Coronary artery (tissue), 2 donors: ENCODE data around the gene ABCG4.
"Not testable (repeated sequence)": the region's sequence is repeated elsewhere in the genome, so short reads cannot be mapped to it uniquely, and the experiment has no call there.

ENCODE experiments used
- DNase-seq: peaks from one replicate; pipeline ENCODE4 v3.0.0-alpha.2; 2017; ENCODE audit warnings: low spot score
- H3K27ac ChIP-seq, 2 donors: fragments of 200-600 bp; sonication (generic); one replicate each; pipeline ENCODE4 v1.5.1; 2016 to 2019
- H3K4me3 ChIP-seq: fragments of 200-600 bp; sonication (generic); 2 replicates; pipeline ENCODE4 v1.5.1; 2016; ENCODE audit warnings: mild to moderate bottlenecking, moderate library complexity
- TF ChIP-seq, protein P1 (sequence below): fragments of 200-600 bp; sonication (generic); IDR thresholded peaks from one replicate; pipeline ENCODE4 v1.5.1; 2019; ENCODE audit warnings: antibody characterized with exemption

The ABCG4 gene

DNA sequence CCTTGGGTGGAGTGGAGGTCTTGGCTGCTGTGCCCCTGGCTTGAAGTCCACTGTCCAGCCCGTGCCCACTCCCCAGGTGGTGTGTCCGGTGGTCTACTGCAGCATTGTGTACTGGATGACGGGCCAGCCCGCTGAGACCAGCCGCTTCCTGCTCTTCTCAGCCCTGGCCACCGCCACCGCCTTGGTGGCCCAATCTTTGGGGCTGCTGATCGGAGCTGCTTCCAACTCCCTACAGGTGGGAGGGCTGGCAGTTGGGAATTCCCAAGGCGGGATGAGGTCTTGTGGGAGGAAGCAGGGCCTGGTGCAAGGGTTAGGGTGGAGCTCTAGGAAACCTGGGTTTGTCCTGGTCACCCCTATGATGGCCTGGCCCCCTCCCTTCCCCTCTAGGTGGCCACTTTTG, 11.3 kb downstream of the ABCG4 start:
- no peak for DNase-seq
- TF ChIP-seq, protein P1, sequence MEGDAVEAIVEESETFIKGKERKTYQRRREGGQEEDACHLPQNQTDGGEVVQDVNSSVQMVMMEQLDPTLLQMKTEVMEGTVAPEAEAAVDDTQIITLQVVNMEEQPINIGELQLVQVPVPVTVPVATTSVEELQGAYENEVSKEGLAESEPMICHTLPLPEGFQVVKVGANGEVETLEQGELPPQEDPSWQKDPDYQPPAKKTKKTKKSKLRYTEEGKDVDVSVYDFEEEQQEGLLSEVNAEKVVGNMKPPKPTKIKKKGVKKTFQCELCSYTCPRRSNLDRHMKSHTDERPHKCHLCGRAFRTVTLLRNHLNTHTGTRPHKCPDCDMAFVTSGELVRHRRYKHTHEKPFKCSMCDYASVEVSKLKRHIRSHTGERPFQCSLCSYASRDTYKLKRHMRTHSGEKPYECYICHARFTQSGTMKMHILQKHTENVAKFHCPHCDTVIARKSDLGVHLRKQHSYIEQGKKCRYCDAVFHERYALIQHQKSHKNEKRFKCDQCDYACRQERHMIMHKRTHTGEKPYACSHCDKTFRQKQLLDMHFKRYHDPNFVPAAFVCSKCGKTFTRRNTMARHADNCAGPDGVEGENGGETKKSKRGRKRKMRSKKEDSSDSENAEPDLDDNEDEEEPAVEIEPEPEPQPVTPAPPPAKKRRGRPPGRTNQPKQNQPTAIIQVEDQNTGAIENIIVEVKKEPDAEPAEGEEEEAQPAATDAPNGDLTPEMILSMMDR, result no peak
- Histone ChIP-seq H3K27ac (no peak overlapping the region), H3K4me3 (no peak overlapping the region)

DNA sequence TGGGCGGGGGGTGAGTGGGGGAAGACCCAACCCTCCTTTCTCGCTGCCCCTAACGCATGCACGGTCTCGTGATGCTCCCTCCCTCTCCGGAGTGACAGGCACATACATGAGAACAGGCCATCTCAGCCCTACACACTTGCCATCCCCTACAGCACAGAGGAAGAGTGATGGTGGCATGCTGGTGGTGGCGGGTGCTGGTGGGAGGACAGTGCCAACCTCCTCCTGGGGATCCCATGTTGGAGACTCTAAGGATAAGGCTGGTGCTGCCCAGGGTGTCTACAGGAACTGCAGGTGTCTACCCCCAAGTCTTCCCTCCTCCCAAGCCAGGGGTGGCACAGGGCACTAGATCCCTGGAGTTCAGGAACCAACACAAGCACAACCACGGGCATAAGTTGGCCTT, 13.0 kb downstream of the ABCG4 start:
- no peak overlapping the region for H3K27ac ChIP-seq
- no peak overlapping the region for H3K4me3 ChIP-seq
- TF ChIP-seq, protein P1, result no peak
- DNase-seq, result no peak

DNA sequence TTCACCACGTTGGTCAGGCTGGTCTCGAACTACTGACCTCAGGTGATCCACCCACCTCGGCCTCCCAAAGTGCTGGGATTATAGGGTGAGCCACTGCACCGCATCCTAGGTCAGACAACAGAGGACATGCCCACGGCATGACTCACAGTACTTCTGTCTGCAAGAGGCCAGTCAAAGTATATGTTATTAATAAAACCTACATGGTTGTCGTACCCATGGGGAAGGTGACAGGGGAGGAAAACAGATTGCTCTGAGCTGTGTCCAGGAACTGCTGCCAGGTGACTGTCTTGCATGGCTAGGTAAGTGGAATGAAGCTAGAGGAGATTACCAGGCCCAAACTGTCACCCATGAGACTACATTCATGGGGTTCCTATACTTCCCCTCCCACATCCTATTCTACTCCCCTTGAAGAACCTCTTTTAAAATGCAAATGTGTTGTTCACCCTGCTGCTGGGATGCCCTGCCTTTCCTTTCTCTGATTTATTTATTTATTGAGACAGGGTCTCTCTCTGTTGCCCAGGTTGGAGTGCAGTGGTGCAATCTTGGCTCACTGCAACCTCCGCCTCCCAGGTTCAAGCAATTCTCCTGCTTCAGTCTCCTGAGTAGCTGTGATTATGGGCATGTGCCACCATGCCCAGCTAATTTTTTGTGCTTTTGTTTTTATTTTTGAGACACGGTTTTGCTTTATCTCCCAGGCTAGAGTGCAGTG, 17.7 kb downstream of the ABCG4 start:
- no peak overlapping the region for H3K27ac ChIP-seq
- no peak overlapping the region for H3K4me3 ChIP-seq
- TF ChIP-seq, protein P1, result no peak
- DNase-seq, result no peak

DNA sequence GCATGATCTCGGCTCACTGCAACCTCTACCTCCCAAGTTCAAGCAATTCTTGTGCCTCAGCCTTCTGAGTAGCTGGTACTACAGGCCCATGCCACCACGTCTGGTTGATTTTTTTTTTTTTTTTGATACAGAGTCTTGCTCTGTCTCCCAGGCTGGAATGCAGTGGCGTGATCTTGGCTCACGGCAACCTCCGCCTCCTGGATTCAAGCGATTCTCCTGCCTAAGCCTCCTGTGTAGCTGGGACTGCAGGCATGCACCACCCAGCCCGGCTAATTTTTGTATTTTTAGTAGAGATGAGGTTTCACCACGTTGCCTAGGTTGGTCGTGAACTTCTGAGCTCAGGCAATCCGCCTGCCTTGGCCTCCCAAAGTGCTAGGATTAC, 18.2 kb downstream of the ABCG4 start:
- not testable (repeated sequence) for H3K27ac ChIP-seq, H3K4me3 ChIP-seq, DNase-seq

DNA sequence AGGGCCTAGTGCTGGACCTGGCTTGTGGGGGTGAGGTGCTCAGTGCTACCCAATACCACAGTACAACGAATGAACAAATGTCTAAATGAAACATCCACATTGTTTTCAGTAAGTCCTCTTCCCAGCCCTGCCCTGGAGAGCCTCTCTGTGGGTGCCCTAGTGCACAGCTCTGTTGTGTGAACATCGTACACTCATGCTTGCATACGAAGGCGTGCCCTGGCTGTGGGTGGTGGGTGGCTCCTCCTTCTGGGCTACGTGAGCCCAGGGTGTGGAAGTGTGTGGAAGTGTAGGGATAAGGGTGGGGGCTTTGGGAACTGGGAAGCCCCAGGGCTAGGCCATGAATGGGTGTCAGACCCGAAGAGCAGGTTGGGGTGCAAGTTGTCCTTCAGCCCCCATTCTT, 19.1 kb downstream of the ABCG4 start:
- H3K4me3 ChIP-seq, result no peak overlapping the region
- TF ChIP-seq, protein P1, result no peak
- peak; percentile 72 for DNase-seq
- H3K27ac ChIP-seq, result peak overlapping the region in 1 of 2 donors; percentile 97

DNA sequence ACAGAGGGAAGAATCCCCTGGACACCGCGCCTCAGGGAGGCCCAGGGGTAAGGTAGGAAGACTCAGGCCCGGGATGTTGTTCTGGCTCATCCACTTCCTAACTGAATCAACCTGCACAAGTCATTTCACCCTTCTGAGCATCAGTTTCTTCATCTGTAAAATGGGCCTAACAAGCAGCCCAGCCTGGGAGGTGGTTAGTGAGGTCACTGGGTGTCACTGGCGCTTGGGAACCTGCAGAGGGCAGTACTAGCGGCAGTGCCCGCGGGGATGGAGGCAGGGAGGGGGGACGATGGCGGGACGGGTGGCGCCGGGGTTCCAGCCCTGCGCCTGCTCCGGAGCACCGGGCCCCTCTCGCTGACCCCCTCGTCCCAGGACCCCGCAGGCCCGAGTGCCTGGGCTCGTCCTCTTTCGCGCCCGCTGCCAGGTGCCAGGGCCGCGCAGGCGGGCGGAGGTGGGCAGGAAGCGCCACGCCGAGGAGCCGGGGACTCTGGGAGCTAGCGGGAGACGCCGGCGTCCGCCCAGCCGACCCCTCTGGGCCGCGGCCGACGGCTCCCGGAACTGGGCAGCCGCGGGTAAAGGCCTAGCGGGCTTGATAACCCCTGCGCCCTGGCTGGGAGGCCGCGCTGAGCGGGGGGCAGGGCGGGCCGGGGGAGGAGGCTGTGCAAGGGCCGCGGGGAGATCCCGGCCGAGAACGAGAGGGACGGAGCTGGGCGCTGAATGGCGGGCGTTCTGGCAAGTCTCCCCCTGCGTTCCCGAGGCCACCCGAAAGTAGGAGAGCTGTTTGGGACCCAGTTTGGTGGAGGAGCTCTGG, 19.8 kb downstream of the ABCG4 start, which contains the start of gene NLRX1:
NLRX1 (plus strand) TSS at position 255 of the 811 bp plus-strand sequence. CDS start 2,679 bp downstream, outside the sequence.
- Histone ChIP-seq H3K27ac (peak within 1 kb of the TSS; percentile 97 to 100), H3K4me3 (peak within 1 kb of the TSS; percentile 86)
- peak; percentile 89 for DNase-seq
- TF ChIP-seq, protein P1, result peak; percentile 87

DNA sequence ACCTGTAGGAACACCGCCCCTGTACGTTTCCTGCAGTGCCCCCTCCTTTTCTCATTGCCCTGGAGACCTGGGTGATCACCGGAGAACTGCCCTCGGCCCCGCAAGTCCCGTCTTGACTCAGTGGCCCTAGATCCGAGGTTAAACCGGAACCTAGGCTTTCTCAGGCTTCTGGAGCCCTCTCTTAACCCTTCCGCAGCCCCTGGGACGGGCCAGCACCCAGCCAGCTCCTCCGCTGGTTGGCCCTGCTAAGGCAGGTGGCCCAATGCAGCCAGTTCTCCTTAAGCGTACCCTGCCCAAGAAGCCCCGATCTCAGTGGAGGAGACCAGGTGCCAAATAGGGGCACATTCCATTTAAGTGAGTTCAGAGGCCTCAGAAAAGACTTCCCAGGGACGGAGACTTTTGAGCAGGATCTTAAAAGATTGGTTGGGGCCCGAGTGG, 20.4 kb downstream of the ABCG4 start:
- DNase-seq, result peak; percentile 84
- peak overlapping the region; percentile 86 for H3K4me3 ChIP-seq
- TF ChIP-seq, protein P1, result no peak
- peak overlapping the region; percentile 97 to 100 for H3K27ac ChIP-seq
